Activated T-cell treated with anti-CD3 and anti-CD28 coated beads, Interleukin-2, amount 50 U/mL, for 72 hours (primary cell): ENCODE data around the gene CKS1B. TPM values are rescaled to one million over a fixed set of nuclear protein-coding genes. Genes with fewer than 3 reads are reported as not detected.

Experiments used
- ATAC-seq, 2 donors: fragments of 150-1000 bp; cut with Tn5 transposase; replicated peaks in 1 of 2; 2 replicates each; pipeline ENCODE4 v1.10.0; 2021; ENCODE audit warnings: moderate library complexity in 2 of 2, mild to moderate bottlenecking in 1 of 2
- DNase-seq, 2 donors: peaks; one replicate each; pipeline ENCODE4 v3.0.0; 2021 to 2022; ENCODE audit warnings: mixed read lengths in 1 of 2
- H3K27ac Mint-ChIP-seq: one replicate; pipeline ENCODE4 v1.8.0; 2022; ENCODE audit warnings: mild to moderate bottlenecking, moderate library complexity, mixed read lengths
- H3K27me3 Mint-ChIP-seq: one replicate; pipeline ENCODE4 v1.8.0; 2022; ENCODE audit warnings: low read depth, mixed read lengths
- H3K36me3 Mint-ChIP-seq, 2 donors: one replicate each; pipeline ENCODE4 v1.8.0; 2022; ENCODE audit warnings: mixed read lengths in 2 of 2, mild to moderate bottlenecking in 1 of 2; ENCODE audit not compliant: insufficient read depth in 2 of 2
- H3K4me1 Mint-ChIP-seq: one replicate; pipeline ENCODE4 v1.8.0; 2022; ENCODE audit warnings: low read depth, mixed read lengths
- H3K4me3 Mint-ChIP-seq, 2 donors: one replicate each; pipeline ENCODE4 v1.8.0; 2022; ENCODE audit warnings: mild to moderate bottlenecking in 2 of 2, mixed read lengths in 2 of 2, moderate library complexity in 2 of 2
- H3K9me3 Mint-ChIP-seq, 2 donors: one replicate each; pipeline ENCODE4 v1.8.0; 2022; ENCODE audit warnings: mixed read lengths in 2 of 2
- total RNA-seq, 2 donors: library from RNA; stranded (reverse); gene quantifications; one replicate each; pipeline ENCODE4 v1.2.3, GENCODE V29; 2022

The CKS1B gene
- total RNA-seq, 2 donors from 2014 or later, result 251 to 304 TPM

GRCh38 chr1:154940651-154941194 is 33.8 kb upstream of the CKS1B start:
- ATAC-seq (peak; percentile 20 to 25), DNase-seq (peak; percentile 53 to 55)
- H3K27me3 Mint-ChIP-seq, result no peaks in the 10 kb centered on the region
- H3K4me1 Mint-ChIP-seq, result peaks cover 75% of the 10 kb centered on the region
- H3K4me3 Mint-ChIP-seq, result peak overlapping the region; percentile 57 to 74
- no peaks in the 10 kb centered on the region for H3K9me3 Mint-ChIP-seq
- peaks cover 2 to 3% of the 10 kb centered on the region in 2 donors for H3K36me3 Mint-ChIP-seq
- H3K27ac Mint-ChIP-seq, result peak overlapping the region; percentile 67

- no peak for ATAC-seq
These were observed 33.0 kb upstream of the CKS1B start for GRCh38 chr1:154941333-154942013.

GRCh38 chr1:154943649-154944400 is 30.7 kb upstream of the CKS1B start:
- peaks cover 57% of the 10 kb centered on the region for H3K4me1 Mint-ChIP-seq
- no peaks in the 10 kb centered on the region for H3K36me3 Mint-ChIP-seq
- no peaks in the 10 kb centered on the region for H3K9me3 Mint-ChIP-seq
- H3K27me3 Mint-ChIP-seq, result no peaks in the 10 kb centered on the region
- peak overlapping the region; percentile 21 for H3K27ac Mint-ChIP-seq
- ATAC-seq, result peak; percentile 29 to 31
- DNase-seq, result peak; percentile 49 to 55
- H3K4me3 Mint-ChIP-seq, result peak overlapping the region; percentile 57 to 74

More at GRCh38 chr1:154941333-154942013, 33.0 kb upstream of the CKS1B start:
- Mint-ChIP-seq H3K27me3 (no peaks in the 10 kb centered on the region), H3K4me3 (peak overlapping the region; percentile 57 to 74), H3K27ac (peak overlapping the region; percentile 21), H3K36me3 (peaks cover under 1% of the 10 kb centered on the region in 2 donors), H3K4me1 (peaks cover 69% of the 10 kb centered on the region), H3K9me3 (no peaks in the 10 kb centered on the region)
- no peak for DNase-seq

GRCh38 chr1:154944401-154945159 is 29.9 kb upstream of the CKS1B start:
- Mint-ChIP-seq H3K4me1 (peaks cover 51% of the 10 kb centered on the region), H3K4me3 (no peak overlapping the region), H3K9me3 (no peaks in the 10 kb centered on the region), H3K27me3 (no peaks in the 10 kb centered on the region), H3K36me3 (no peaks in the 10 kb centered on the region), H3K27ac (no peak overlapping the region)
- no peak for ATAC-seq
- no peak for DNase-seq

DNA sequence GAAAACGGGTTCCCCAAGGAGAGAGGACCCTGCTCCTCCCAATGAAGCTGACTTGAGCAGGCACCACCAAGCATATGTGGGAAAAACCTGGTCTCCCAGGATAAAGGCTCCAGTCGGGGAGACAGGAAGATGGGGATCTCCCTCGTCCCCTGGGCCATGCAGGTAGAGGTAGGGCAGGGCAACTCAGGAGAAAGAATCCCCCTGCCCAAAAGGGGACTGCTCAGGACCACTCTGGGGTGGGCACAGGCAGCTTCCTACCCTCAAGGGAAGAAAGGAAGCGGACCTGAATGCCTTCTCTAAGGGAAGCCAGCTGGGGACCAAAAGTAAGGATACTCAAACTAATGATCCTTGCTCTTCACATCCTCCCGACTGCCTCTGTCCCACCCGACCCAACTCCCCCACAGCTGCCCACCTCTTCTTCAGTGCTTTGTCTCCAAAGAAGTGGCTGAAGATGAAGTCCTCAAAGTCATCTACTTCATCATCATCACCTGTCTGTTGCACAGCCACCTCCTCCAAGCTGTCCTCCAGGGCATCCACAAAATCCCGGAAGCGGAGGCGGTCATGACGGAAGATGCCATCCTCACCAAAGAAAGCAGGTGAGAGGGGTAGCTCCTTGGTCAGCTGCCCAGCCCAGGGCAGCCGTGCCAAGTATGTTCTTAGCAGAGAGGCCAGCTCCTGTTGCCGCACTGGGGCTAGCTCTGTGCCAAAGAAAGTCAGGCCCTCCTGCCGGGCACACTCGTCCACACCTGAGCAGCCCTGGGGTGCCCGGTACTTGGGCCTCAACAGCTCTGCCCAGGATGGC is 29.1 kb upstream of the CKS1B start:
- H3K27ac Mint-ChIP-seq, result no peak overlapping the region
- no peak for ATAC-seq

DNA sequence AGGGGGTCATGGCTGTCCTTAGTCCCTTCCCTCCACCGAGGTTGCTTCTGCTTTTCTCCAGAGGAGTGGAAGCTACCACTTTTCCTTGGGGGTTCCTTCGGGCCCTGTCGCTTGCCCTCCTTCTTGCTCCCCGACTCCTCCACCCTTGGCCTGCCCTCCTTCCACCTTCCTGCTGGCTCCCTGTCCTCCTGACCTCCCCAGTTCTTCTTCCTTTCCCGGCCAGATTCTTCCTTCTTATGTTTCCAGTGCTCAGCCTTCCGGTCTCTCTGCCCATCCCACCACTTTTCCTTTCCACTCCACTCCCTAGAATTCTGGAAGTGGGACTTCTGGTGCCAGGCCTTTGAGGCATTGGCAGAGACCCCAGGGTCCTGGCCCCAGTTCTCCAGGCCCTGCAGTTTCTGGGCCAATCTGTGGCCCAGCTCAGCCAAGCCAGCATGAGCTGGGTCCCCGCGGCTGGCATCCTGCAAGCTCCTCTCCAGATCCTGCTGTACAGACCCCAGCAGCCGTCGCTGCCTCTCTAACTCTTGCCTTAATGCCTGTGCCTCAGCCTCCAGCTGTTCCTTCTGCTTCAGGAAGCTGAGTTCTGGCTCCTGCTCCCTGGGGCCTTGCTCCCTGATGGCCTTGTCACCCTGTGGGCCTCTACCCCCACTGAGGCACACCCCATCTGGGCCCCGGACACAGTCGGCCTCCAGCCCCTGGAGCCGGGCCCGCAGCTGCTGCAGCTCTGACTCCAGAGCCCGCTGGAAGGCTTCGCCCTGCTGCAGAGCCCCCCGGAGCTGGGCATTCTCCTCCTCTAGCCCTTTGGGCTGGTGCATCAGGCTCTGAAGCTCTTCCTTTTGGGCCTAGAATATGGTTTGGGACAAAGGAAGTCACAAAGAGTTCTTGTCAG is 28.3 kb upstream of the CKS1B start:
- H3K36me3 Mint-ChIP-seq, result no peaks in the 10 kb centered on the region

More for the DNA sequence above, 29.1 kb upstream of the CKS1B start:
- Mint-ChIP-seq H3K4me1 (peaks cover 46% of the 10 kb centered on the region), H3K4me3 (no peak overlapping the region), H3K9me3 (no peaks in the 10 kb centered on the region), H3K27me3 (no peaks in the 10 kb centered on the region), H3K36me3 (no peaks in the 10 kb centered on the region)
- DNase-seq, result no peak

GRCh38 chr1:154948079-154948478 is 26.4 kb upstream of the CKS1B start:
- no peaks in the 10 kb centered on the region for H3K36me3 Mint-ChIP-seq
- no peaks in the 10 kb centered on the region for H3K27me3 Mint-ChIP-seq
- no peak overlapping the region for H3K27ac Mint-ChIP-seq
- peaks cover 46% of the 10 kb centered on the region for H3K4me1 Mint-ChIP-seq
- ATAC-seq (no peak), DNase-seq (no peak)
- no peak overlapping the region for H3K4me3 Mint-ChIP-seq
- no peaks in the 10 kb centered on the region for H3K9me3 Mint-ChIP-seq

More for the DNA sequence above, 28.3 kb upstream of the CKS1B start:
- H3K9me3 Mint-ChIP-seq, result no peaks in the 10 kb centered on the region
- peaks cover 46% of the 10 kb centered on the region for H3K4me1 Mint-ChIP-seq
- H3K27me3 Mint-ChIP-seq, result no peaks in the 10 kb centered on the region
- ATAC-seq (no peak), DNase-seq (no peak)
- peak overlapping the region; percentile 11 for H3K27ac Mint-ChIP-seq
- no peak overlapping the region for H3K4me3 Mint-ChIP-seq

- Mint-ChIP-seq H3K27me3 (no peaks in the 10 kb centered on the region), H3K27ac (peak overlapping the region; percentile 66), H3K4me3 (peak overlapping the region; percentile 85 to 99), H3K9me3 (no peaks in the 10 kb centered on the region), H3K4me1 (peaks cover 76% of the 10 kb centered on the region), H3K36me3 (no peaks in the 10 kb centered on the region)
- ATAC-seq (peak; percentile 28 to 54), DNase-seq (peak; percentile 65 to 71)
These were observed 22.4 kb upstream of the CKS1B start for GRCh38 chr1:154951901-154952657.

DNA sequence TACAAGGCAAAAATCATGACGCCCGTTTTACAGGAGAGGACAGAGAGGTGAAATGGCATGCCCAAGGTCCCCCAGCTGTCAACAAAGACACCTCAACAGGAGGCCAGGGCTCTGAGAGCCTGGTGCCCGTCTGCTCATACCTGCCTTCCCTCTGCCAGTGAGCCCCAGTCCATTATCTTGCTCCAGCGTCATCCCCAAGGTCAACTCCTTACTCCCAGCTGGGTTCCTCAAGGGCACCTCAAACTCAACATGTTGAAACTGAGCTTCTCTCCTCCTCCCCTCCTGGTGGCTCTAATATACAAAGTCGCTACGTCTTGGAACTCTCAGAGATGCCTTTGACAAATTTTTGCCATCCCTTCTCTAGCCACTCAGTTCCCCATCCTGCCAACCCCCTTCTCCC is 21.8 kb upstream of the CKS1B start:
- Mint-ChIP-seq H3K27me3 (no peaks in the 10 kb centered on the region), H3K4me3 (peak overlapping the region; percentile 85 to 99), H3K27ac (peak overlapping the region; percentile 66), H3K9me3 (no peaks in the 10 kb centered on the region), H3K36me3 (no peaks in the 10 kb centered on the region), H3K4me1 (peaks cover 79% of the 10 kb centered on the region)
- DNase-seq, result no peak
- no peak for ATAC-seq

- H3K4me1 Mint-ChIP-seq, result peaks cover 80% of the 10 kb centered on the region
- H3K27me3 Mint-ChIP-seq, result no peaks in the 10 kb centered on the region
- no peak for ATAC-seq
- peak overlapping the region; percentile 93 to 99 for H3K4me3 Mint-ChIP-seq
- no peak for DNase-seq
- H3K27ac Mint-ChIP-seq, result peak overlapping the region; percentile 82
- H3K9me3 Mint-ChIP-seq, result no peaks in the 10 kb centered on the region
- no peaks in the 10 kb centered on the region for H3K36me3 Mint-ChIP-seq
These were observed 20.9 kb upstream of the CKS1B start for GRCh38 chr1:154953611-154954038.

- DNase-seq, result no peak
- Mint-ChIP-seq H3K9me3 (no peaks in the 10 kb centered on the region), H3K27me3 (no peaks in the 10 kb centered on the region), H3K27ac (peak overlapping the region; percentile 82), H3K4me1 (peaks cover 82% of the 10 kb centered on the region), H3K36me3 (no peaks in the 10 kb centered on the region), H3K4me3 (peak overlapping the region; percentile 93 to 99)
- no peak for ATAC-seq
These were observed 19.9 kb upstream of the CKS1B start for GRCh38 chr1:154954541-154954940.
